Lower lobe of right lung (tissue), 2 donors: ENCODE results near the gene ELOA2. TPM values are rescaled to one million over a fixed set of nuclear protein-coding genes. Genes with fewer than 3 reads are reported as not detected.

Experiments
- ATAC-seq, 2 donors: fragments of 200-7000 bp; cut with Tn5 transposase; one replicate each; pipeline ENCODE4 v1.9.1; 2020 to 2022; ENCODE audit warnings: mild to moderate bottlenecking in 2 of 2, moderate library complexity in 2 of 2
- DNase-seq: peaks from one replicate; pipeline ENCODE4 v3.0.0-alpha.2; 2020
- H3K27ac ChIP-seq: fragments of 200-600 bp; one replicate; pipeline ENCODE4 v1.8.0; 2022
- H3K27me3 ChIP-seq: fragments of 200-600 bp; one replicate; pipeline ENCODE4 v1.8.0; 2022; ENCODE audit warnings: low read depth
- H3K36me3 ChIP-seq: fragments of 200-600 bp; one replicate; pipeline ENCODE4 v1.8.0; 2022; ENCODE audit warnings: mild to moderate bottlenecking
- H3K4me1 ChIP-seq: fragments of 200-600 bp; one replicate; pipeline ENCODE4 v1.8.0; 2022
- H3K4me3 ChIP-seq: fragments of 200-600 bp; one replicate; pipeline ENCODE4 v1.8.0; 2022; ENCODE audit warnings: mild to moderate bottlenecking
- H3K9me3 ChIP-seq: fragments of 200-600 bp; one replicate; pipeline ENCODE4 v1.8.0; 2022
- intact Hi-C: fragments of 100-400 bp; cut with DNase I; formaldehyde crosslinking; loops from one replicate; pipeline ENCODE4 v1.11.0; 2022
- long read RNA-seq: library from polyadenylated mRNA; unstranded; transcript quantifications from one replicate; pipeline ENCODE4 v2.0.0, GENCODE V29; 2021
- total RNA-seq: library from RNA; stranded (reverse); fragmentation: NEBNext Ultra II Directional; extraction: Animal tissue kit (Norgen Biotek cat#: 25700); gene quantifications from one replicate; pipeline ENCODE4 v1.2.1, GENCODE V29; 2021
- TF ChIP-seq, protein P1 (sequence below): fragments of 200-600 bp; IDR thresholded peaks from one replicate; pipeline ENCODE4 v1.8.0; 2022; ENCODE audit warnings: antibody characterized with exemption, mild to moderate bottlenecking
- donor health status: DM: no; HTN: yes; CAD: no; lungs with severe emphysema.

The ELOA2 gene, protein sequence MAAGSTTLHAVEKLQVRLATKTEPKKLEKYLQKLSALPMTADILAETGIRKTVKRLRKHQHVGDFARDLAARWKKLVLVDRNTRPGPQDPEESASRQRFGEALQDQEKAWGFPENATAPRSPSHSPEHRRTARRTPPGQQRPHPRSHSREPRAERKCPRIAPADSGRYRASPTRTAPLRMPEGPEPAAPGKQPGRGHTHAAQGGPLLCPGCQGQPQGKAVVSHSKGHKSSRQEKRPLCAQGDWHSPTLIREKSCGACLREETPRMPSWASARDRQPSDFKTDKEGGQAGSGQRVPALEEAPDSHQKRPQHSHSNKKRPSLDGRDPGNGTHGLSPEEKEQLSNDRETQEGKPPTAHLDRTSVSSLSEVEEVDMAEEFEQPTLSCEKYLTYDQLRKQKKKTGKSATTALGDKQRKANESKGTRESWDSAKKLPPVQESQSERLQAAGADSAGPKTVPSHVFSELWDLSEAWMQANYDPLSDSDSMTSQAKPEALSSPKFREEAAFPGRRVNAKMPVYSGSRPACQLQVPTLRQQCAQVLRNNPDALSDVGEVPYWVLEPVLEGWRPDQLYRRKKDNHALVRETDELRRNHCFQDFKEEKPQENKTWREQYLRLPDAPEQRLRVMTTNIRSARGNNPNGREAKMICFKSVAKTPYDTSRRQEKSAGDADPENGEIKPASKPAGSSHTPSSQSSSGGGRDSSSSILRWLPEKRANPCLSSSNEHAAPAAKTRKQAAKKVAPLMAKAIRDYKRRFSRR
- total RNA-seq, result not detected
- long read RNA-seq, result 0 reads

DNA sequence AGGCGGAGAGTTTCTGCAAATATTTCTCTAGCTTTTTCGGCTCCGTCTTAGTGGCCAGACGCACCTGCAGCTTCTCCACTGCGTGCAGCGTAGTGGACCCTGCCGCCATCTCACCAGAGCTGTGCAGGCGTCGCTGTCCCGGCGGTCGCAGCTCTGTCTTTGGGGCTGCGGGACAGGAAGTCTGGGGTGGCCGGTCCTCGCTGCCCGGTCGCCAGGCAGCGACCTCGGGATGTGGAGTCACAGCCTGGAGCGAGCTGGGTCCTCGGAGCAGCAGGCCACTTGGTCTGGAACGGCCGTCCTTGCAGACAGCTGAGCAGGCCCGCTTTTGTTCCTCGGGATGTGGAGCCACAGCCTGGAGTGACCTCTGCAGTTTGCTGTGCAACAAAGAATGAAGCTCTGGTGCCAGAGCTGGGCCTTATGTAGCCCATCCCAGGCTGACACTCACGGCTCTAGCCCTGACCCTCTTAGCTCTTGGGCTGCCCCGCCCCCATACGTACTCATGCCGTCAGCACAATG, at the start of gene ELOA2:
Gene ELOA2 (minus strand): TSS at position 466 of the 516 bp plus-strand sequence. CDS start 357 bp downstream, at position 109.
- no peaks in the 10 kb centered on the region for H3K9me3 ChIP-seq
- intact Hi-C loops, result no loop called here
- DNase-seq, result no peak

DNA sequence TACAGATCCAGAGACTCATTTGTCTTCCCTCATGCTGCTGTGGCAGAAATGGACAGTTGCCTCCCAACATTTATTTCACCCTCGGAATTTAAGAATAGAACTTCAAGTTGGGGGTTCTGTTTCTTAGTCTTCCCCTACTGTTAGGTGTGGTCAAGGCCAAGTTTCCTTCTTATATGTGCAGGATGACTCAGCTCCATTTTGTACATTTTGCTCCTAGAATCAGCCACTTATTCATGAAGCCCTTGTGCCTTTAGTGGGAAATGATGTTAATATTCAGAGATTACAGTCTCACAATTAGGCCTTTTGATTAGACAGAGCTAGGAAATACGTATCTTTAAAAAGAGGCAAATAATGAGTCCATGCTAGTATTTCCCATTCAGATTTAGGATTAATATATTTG, 46.2 kb upstream of the ELOA2 start:
- ATAC-seq (no peak), DNase-seq (no peak)
- Histone ChIP-seq H3K36me3 (no peaks in the 10 kb centered on the region), H3K4me1 (no peaks in the 10 kb centered on the region), H3K9me3 (no peaks in the 10 kb centered on the region), H3K4me3 (no peak overlapping the region), H3K27me3 (no peaks in the 10 kb centered on the region), H3K27ac (no peak overlapping the region)
- intact Hi-C loops, result no loop called here
- TF ChIP-seq, protein P1, sequence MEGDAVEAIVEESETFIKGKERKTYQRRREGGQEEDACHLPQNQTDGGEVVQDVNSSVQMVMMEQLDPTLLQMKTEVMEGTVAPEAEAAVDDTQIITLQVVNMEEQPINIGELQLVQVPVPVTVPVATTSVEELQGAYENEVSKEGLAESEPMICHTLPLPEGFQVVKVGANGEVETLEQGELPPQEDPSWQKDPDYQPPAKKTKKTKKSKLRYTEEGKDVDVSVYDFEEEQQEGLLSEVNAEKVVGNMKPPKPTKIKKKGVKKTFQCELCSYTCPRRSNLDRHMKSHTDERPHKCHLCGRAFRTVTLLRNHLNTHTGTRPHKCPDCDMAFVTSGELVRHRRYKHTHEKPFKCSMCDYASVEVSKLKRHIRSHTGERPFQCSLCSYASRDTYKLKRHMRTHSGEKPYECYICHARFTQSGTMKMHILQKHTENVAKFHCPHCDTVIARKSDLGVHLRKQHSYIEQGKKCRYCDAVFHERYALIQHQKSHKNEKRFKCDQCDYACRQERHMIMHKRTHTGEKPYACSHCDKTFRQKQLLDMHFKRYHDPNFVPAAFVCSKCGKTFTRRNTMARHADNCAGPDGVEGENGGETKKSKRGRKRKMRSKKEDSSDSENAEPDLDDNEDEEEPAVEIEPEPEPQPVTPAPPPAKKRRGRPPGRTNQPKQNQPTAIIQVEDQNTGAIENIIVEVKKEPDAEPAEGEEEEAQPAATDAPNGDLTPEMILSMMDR, result no peak

More for the DNA sequence above, at the start of gene ELOA2:
- TF ChIP-seq, protein P1, result no peak
- Histone ChIP-seq H3K36me3 (no peaks in the 10 kb centered on the region), H3K4me3 (no peak within 1 kb of the TSS), H3K27me3 (no peaks in the 10 kb centered on the region), H3K4me1 (no peaks in the 10 kb centered on the region), H3K27ac (no peak within 1 kb of the TSS)
- no peak for ATAC-seq

DNA sequence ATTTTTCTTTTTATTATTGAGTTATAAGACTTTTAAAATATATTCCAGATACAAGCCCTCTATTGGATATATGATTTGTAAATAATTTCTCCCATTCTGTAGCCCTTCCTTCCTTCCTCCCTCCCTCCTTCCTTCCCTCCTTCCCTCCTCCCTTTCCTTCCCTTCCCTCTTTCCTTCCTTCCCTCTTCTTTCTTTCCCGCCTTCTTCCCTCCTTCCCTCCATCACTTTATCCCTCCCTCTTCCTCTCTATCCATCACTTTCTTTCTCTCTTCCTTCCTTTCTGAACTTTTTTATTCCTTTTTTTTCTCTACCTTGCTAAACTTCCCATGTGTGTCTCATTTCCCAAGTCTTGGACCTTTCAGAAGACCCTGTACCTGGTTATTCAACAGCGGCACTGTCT, 45.5 kb upstream of the ELOA2 start:
- TF ChIP-seq, protein P1, result no peak
- H3K27ac ChIP-seq, result no peak overlapping the region
- ATAC-seq (no peak), DNase-seq (no peak)
- H3K36me3 ChIP-seq, result no peaks in the 10 kb centered on the region
- no peak overlapping the region for H3K4me3 ChIP-seq
- no peaks in the 10 kb centered on the region for H3K9me3 ChIP-seq
- no peaks in the 10 kb centered on the region for H3K4me1 ChIP-seq
- intact Hi-C loops, result no loop called here
- no peaks in the 10 kb centered on the region for H3K27me3 ChIP-seq

DNA sequence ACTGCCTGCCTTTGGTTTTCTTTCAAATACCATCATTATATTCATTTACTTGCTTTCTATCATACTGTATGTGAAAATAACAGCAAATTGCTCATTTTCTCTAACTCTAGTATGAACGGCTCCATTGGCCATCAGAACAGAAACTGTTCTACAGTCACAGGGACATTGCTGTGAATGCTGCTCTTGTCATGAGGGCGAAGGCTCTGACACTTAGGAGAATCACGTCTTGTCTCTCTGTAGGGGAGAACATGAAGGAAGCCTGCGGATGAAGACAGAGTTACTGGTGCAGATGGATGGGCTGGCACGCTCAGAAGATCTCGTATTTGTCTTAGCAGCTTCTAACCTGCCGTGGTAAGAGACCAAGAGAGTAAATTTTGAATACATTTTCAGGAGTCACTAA, 41.7 kb upstream of the ELOA2 start:
- Histone ChIP-seq H3K27ac (no peak overlapping the region), H3K4me1 (no peaks in the 10 kb centered on the region), H3K4me3 (no peak overlapping the region), H3K36me3 (no peaks in the 10 kb centered on the region), H3K27me3 (no peaks in the 10 kb centered on the region), H3K9me3 (no peaks in the 10 kb centered on the region)
- TF ChIP-seq, protein P1, result no peak
- DNase-seq, result no peak
- ATAC-seq, result no peak
- intact Hi-C loops, result no loop called here

DNA sequence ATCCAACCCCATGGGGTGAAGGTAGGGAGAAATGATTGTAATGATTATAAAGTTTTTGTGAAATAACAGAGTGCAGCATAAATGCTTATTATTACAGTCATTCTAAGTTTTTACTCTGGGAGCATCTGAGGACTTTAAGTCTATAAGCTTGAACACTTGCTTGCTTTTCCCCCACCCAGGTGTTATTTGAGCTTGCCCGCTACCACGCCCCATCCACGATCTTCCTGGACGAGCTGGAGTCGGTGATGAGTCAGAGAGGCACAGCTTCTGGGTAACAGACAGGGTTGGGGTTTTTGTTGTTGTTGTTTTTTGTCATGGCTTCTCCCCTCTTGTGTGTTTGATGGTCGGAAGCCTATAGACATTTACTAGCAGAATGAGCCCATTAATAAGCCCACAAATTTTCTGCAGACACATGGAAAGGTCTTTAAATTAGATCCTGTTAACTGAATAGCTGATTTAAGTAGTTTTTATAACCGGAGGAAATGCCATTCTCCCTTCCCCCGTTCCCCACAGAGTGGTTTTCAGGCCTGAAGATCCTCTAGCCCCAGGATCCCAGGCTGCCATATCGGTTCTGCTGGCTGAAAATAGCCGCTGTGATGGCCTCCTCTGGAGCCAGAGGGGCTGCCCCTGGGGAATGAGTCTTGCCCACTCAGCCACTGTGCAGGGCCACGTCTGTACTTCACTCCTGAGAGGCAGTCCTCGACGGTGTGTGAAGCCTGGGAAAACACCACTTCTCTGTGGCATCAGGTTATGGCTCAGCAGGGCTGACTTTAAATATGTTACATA, 39.9 kb upstream of the ELOA2 start:
- DNase-seq (no peak), ATAC-seq (no peak)
- Histone ChIP-seq H3K4me1 (no peaks in the 10 kb centered on the region), H3K27ac (no peak overlapping the region), H3K4me3 (no peak overlapping the region), H3K9me3 (no peaks in the 10 kb centered on the region), H3K27me3 (no peaks in the 10 kb centered on the region), H3K36me3 (no peaks in the 10 kb centered on the region)
- TF ChIP-seq, protein P1, result no peak
- intact Hi-C loops, result no loop called here
